H1 (cell line): Measurements from ENCODE around the gene VGLL4. TPM values are rescaled to one million over a fixed set of nuclear protein-coding genes. Genes with fewer than 3 reads are reported as not detected.

Experiments
- CHD7 ChIP-seq: fragments of 300-600 bp; sonication (generic); IDR thresholded peaks from 2 replicates; pipeline ENCODE4 v1.7.1; 2012; ENCODE audit warnings: low read length, moderate library complexity, mild to moderate bottlenecking, inconsistent platforms; ENCODE audit not compliant: insufficient replicate concordance
- E2F6 ChIP-seq: IDR thresholded peaks from 2 replicates; pipeline ENCODE4 v1.6.1; 2012; ENCODE audit warnings: inconsistent platforms
- EZH2 ChIP-seq: fragments of 200-600 bp; sonication (generic); IDR thresholded peaks from 2 replicates; pipeline ENCODE4 v1.7.1; 2012; ENCODE audit warnings: low read depth, mild to moderate bottlenecking, moderate library complexity, low read length, inconsistent platforms; ENCODE audit not compliant: severe bottlenecking
- GTF2F1 ChIP-seq: IDR thresholded peaks from 2 replicates; pipeline ENCODE4 v1.6.1; 2012; ENCODE audit warnings: low read depth, low read length, improper control_type of control experiment, borderline replicate concordance
- KDM1A ChIP-seq: fragments of 200-600, 300-600 bp; sonication (generic); IDR thresholded peaks from 2 replicates; pipeline ENCODE4 v1.7.1; 2016; ENCODE audit warnings: mild to moderate bottlenecking, low read length, borderline replicate concordance
- RBBP5 ChIP-seq: IDR thresholded peaks from 2 replicates; pipeline ENCODE4 v1.7.1; 2012; ENCODE audit warnings: low read depth, mild to moderate bottlenecking, inconsistent platforms, low read length, moderate library complexity, borderline replicate concordance
- RNF2 ChIP-seq: fragments of 200-900, 300-1000 bp; sonication (generic); IDR thresholded peaks from 2 replicates; pipeline ENCODE4 v1.7.1; 2016; ENCODE audit warnings: borderline replicate concordance, low read depth, mild to moderate bottlenecking, antibody characterized with exemption, low read length; ENCODE audit not compliant: poor library complexity, severe bottlenecking; ENCODE audit errors: missing control alignments
- polyA plus RNA-seq, 7 experiments: library from polyadenylated mRNA; depleted of rRNA in 3 of 7; stranded (reverse) in 5 of 7; unstranded in 2 of 7; fragments of >200 nt in 5 of 7; fragments of 200-250 nt in 2 of 7; gene quantifications; 1 replicate in 5 of 7; 2 replicates in 1 of 7; 4 replicates in 1 of 7; pipeline versions ENCODE4 v1.2.1 to v1.2.3, GENCODE V29; 2011 to 2013; ENCODE audit warnings: missing spikeins in 2 of 7, mixed read lengths in 2 of 7
- total RNA-seq: library from RNA; stranded (reverse); fragmentation: NEBNext Ultra II Directional; extraction: Animal tissue kit (Norgen Biotek cat#: 25700); gene quantifications from 2 replicates; pipeline ENCODE4 v1.2.1, GENCODE V29; 2021

Gene VGLL4
- total and polyA plus RNA-seq, 2 of the 8 experiments (the other 6 are each of a cell fraction or from before 2014, with no cell fraction given): 45.1 to 50.0 TPM

GRCh38 chr3:11552289-11553264, 91.1 kb downstream of the VGLL4 start (continued):
- no peak for TF ChIP-seq CHD7
- no peak for TF ChIP-seq RBBP5
- TF ChIP-seq KDM1A: no peak
- no peak for TF ChIP-seq RNF2
- no peak for TF ChIP-seq E2F6
- TF ChIP-seq GTF2F1: no peak
- no peak for TF ChIP-seq EZH2
